SU-DHL-6 (cell line): Measurements from ENCODE around the gene TMPRSS9.
"Not testable (repeated sequence)": the region's sequence is repeated elsewhere in the genome, so short reads cannot be mapped to it uniquely, and the experiment has no call there.

Experiments used
- H2AFZ ChIP-seq: fragments of 200-600 bp; sonication (generic); 2 replicates; pipeline ENCODE4 v1.6.1; 2014; ENCODE audit warnings: low read depth, mild to moderate bottlenecking, moderate library complexity, mixed read lengths, antibody characterized with exemption, low read length; ENCODE audit not compliant: severe bottlenecking
- H3F3A ChIP-seq: fragments of 200-600 bp; shearing (Covaris generic); 2 replicates; pipeline ENCODE4 v1.6.0; 2016; ENCODE audit warnings: antibody characterized with exemption, mild to moderate bottlenecking; ENCODE audit not compliant: insufficient read depth
- H3K27ac ChIP-seq: fragments of 200-600 bp; sonication (generic); 2 replicates; pipeline ENCODE4 v1.5.1; 2016; ENCODE audit warnings: low read depth, mild to moderate bottlenecking, low read length, moderate library complexity, mixed read lengths
- H3K27me3 ChIP-seq: fragments of 200-600 bp; sonication (generic), shearing (Covaris generic); 2 replicates; pipeline ENCODE4 v1.6.0; 2014; ENCODE audit warnings: mild to moderate bottlenecking, low read length
- H3K36me3 ChIP-seq: fragments of 200-600 bp; sonication (generic); 2 replicates; pipeline ENCODE4 v1.6.1; 2014; ENCODE audit warnings: mild to moderate bottlenecking, low read length, mixed read lengths
- H3K4me2 ChIP-seq: fragments of 300-600, 200-600 bp; shearing (Covaris generic), sonication (generic); 2 replicates; pipeline ENCODE4 v1.6.0; 2014; ENCODE audit warnings: low read length, low read depth, mild to moderate bottlenecking; ENCODE audit not compliant: poor library complexity, severe bottlenecking
- H3K4me3 ChIP-seq: fragments of 200-600 bp; sonication (generic); 2 replicates; pipeline ENCODE4 v1.5.1; 2014; ENCODE audit warnings: antibody characterized with exemption, low read length, mild to moderate bottlenecking, mixed read lengths; ENCODE audit not compliant: insufficient read depth, poor library complexity, severe bottlenecking
- H3K79me2 ChIP-seq: fragments of 200-600 bp; sonication (generic); 2 replicates; pipeline ENCODE4 v1.6.1; 2014; ENCODE audit warnings: mild to moderate bottlenecking, low read length, moderate library complexity; ENCODE audit not compliant: insufficient read depth
- H3K9ac ChIP-seq: fragments of 200-600 bp; sonication (generic); 2 replicates; pipeline ENCODE4 v1.7.0; 2014; ENCODE audit warnings: mild to moderate bottlenecking, low read length
- H3K9me2 ChIP-seq: fragments of 200-600 bp; sonication (generic); replicated peaks from 2 replicates; pipeline ENCODE4 v1.6.1; 2014; ENCODE audit warnings: low read length; ENCODE audit not compliant: insufficient read depth
- H3K9me3 ChIP-seq: fragments of 200-600 bp; sonication (generic); 2 replicates; pipeline ENCODE4 v1.6.1; 2014; ENCODE audit warnings: low read length, mixed read lengths; ENCODE audit not compliant: insufficient read depth
- H4K20me1 ChIP-seq: fragments of 200-600 bp; sonication (generic); 2 replicates; pipeline ENCODE4 v1.6.1; 2014; ENCODE audit warnings: low read depth, mild to moderate bottlenecking, antibody characterized with exemption, low read length, moderate library complexity, mixed read lengths
- EZH2phosphoT487 ChIP-seq: fragments of 200-600 bp; sonication (generic), shearing (Covaris generic); conservative IDR thresholded peaks from 2 replicates; pipeline ENCODE4 v1.6.1; 2018; ENCODE audit warnings: mild to moderate bottlenecking, antibody characterized with exemption, low read length, moderate library complexity, mixed read lengths
- TF ChIP-seq, protein P1 (sequence below): fragments of 200-600 bp; sonication (generic); IDR thresholded peaks from one replicate; pipeline ENCODE4 v1.5.1; 2017; ENCODE audit warnings: antibody characterized with exemption, mild to moderate bottlenecking, low read length, moderate library complexity; ENCODE audit not compliant: insufficient read depth, poor library complexity, severe bottlenecking

TMPRSS9 gene

DNA sequence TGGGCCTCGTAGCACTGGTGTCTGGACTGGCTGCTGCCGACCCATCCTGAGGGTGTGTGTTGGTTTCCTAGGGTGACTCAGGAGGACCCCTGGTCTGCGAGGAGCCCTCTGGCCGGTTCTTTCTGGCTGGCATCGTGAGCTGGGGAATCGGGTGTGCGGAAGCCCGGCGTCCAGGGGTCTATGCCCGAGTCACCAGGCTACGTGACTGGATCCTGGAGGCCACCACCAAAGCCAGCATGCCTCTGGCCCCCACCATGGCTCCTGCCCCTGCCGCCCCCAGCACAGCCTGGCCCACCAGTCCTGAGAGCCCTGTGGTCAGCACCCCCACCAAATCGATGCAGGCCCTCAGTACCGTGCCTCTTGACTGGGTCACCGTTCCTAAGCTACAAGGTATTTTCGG, 53.6 kb downstream of the TMPRSS9 start:
- H3K9ac ChIP-seq = no peak overlapping the region
- TF ChIP-seq, protein P1, sequence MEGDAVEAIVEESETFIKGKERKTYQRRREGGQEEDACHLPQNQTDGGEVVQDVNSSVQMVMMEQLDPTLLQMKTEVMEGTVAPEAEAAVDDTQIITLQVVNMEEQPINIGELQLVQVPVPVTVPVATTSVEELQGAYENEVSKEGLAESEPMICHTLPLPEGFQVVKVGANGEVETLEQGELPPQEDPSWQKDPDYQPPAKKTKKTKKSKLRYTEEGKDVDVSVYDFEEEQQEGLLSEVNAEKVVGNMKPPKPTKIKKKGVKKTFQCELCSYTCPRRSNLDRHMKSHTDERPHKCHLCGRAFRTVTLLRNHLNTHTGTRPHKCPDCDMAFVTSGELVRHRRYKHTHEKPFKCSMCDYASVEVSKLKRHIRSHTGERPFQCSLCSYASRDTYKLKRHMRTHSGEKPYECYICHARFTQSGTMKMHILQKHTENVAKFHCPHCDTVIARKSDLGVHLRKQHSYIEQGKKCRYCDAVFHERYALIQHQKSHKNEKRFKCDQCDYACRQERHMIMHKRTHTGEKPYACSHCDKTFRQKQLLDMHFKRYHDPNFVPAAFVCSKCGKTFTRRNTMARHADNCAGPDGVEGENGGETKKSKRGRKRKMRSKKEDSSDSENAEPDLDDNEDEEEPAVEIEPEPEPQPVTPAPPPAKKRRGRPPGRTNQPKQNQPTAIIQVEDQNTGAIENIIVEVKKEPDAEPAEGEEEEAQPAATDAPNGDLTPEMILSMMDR = no peak
- TF ChIP-seq EZH2phosphoT487 = no peak

DNA sequence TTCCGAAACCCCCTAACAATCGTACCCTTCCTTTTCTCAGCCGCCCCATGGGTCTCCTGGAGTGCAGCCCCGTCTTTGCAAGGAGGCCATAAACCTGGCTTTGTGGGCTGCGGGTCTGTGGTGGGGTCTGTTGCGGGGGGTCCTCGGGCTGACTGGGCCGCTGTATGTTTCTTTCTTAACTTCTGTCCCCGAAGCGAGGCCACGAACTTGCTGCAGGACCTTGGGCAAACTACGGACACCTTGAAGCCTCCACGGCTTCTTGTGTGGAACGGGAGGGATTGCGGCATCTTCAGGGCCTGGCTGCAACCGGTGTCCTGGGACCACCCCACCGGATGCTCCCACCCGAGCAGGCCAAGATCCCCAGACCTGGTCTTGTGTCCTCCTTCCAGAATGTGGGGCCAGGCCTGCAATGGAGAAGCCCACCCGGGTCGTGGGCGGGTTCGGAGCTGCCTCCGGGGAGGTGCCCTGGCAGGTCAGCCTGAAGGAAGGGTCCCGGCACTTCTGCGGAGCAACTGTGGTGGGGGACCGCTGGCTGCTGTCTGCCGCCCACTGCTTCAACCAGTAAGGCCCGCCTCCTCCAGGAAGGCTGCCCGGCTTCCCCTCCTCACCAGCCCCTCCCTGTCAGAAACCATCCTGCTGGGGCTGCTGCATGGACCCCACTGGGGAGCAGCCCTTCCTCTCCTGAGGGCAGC, 55.4 kb downstream of the TMPRSS9 start:
- no peaks in the 10 kb centered on the region for H3K9me2 ChIP-seq
- no peak overlapping the region for H3K4me2 ChIP-seq
- no peaks in the 10 kb centered on the region for H3K79me2 ChIP-seq
- no peaks in the 10 kb centered on the region; the same call in 1 of the 2 replicates for H3F3A ChIP-seq
- H2AFZ ChIP-seq = no peak overlapping the region
- no peak overlapping the region for H3K27ac ChIP-seq
- H3K36me3 ChIP-seq = no peaks in the 10 kb centered on the region
- no peaks in the 10 kb centered on the region for H4K20me1 ChIP-seq
- H3K4me3 ChIP-seq = no peak overlapping the region
- no peaks in the 10 kb centered on the region for H3K27me3 ChIP-seq
- H3K9me3 ChIP-seq = no peaks in the 10 kb centered on the region
- no peak overlapping the region for H3K9ac ChIP-seq
- TF ChIP-seq EZH2phosphoT487 = no peak

More for the DNA sequence above, 53.6 kb downstream of the TMPRSS9 start:
- no peaks in the 10 kb centered on the region for H3K79me2 ChIP-seq
- H3K4me2 ChIP-seq = no peak overlapping the region
- H3K9me2 ChIP-seq = no peaks in the 10 kb centered on the region
- H2AFZ ChIP-seq = no peak overlapping the region
- no peak overlapping the region for H3K27ac ChIP-seq
- H4K20me1 ChIP-seq = no peaks in the 10 kb centered on the region
- H3K4me3 ChIP-seq = no peak overlapping the region
- H3K9me3 ChIP-seq = no peaks in the 10 kb centered on the region
- H3K27me3 ChIP-seq = no peaks in the 10 kb centered on the region
- no peaks in the 10 kb centered on the region for H3F3A ChIP-seq
- no peaks in the 10 kb centered on the region for H3K36me3 ChIP-seq

DNA sequence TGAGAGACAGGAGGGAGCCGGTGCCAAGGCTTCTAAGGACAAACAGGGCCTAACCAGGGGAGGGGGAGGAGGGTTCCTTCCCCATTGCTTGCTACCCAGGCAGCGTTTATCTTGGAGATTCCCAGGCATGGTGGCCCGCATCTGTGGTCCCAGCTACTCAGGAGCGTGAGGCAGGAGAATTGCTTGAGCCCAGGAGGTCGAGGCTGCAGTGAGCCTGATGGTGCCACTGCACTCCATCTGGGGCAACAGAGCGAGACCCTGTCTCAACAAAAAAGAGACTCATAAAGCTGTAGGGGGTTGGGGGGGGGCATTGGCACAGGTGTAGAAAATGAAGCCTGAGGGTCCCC, 55.9 kb downstream of the TMPRSS9 start:
- Histone ChIP-seq H3K9me3 (no peaks in the 10 kb centered on the region), H3K27me3 (no peaks in the 10 kb centered on the region), H3K36me3 (no peaks in the 10 kb centered on the region), H3K9me2 (no peaks in the 10 kb centered on the region), H3K4me2 (no peak overlapping the region), H3K9ac (no peak overlapping the region), H3K4me3 (no peak overlapping the region), H2AFZ (no peak overlapping the region), H3K27ac (no peak overlapping the region), H4K20me1 (no peaks in the 10 kb centered on the region), H3K79me2 (no peaks in the 10 kb centered on the region), H3F3A (no peaks in the 10 kb centered on the region; the same call in 1 of the 2 replicates)
- TF ChIP-seq, protein P1 = no peak
- no peak for TF ChIP-seq EZH2phosphoT487

DNA sequence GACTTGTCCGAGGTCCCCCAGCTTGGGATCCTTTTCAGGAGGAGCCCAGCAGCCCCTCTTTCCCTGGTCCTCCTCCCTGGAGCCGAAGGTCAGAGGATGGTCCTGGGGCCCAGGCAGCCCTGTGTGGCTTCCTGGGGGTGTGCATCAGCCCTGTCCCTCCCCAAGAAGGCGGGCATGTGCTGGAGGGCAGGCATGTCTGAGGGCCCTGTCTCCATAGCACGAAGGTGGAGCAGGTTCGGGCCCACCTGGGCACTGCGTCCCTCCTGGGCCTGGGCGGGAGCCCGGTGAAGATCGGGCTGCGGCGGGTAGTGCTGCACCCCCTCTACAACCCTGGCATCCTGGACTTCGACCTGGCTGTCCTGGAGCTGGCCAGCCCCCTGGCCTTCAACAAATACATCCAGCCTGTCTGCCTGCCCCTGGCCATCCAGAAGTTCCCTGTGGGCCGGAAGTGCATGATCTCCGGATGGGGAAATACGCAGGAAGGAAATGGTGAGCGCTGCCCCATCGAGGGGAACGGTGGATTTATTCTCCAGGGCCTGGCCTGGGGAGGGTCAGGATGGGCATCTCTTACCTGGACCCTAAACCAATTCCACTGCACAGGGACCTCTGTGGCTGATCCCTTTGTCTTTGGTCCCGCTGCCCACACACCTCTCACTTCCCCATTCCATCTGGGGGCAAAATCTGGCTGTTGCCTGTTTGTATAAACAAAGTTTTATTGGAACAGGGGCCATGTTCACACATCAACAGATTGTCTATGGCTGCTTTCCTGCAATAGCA, 56.4 kb downstream of the TMPRSS9 start:
- H3K27ac ChIP-seq = no peak overlapping the region
- H3K9me3 ChIP-seq = no peaks in the 10 kb centered on the region
- H3K4me3 ChIP-seq = no peak overlapping the region
- no peak overlapping the region for H3K9ac ChIP-seq
- H3K79me2 ChIP-seq = no peaks in the 10 kb centered on the region
- no peaks in the 10 kb centered on the region for H4K20me1 ChIP-seq
- H3K4me2 ChIP-seq = no peak overlapping the region
- H3K27me3 ChIP-seq = no peaks in the 10 kb centered on the region
- no peak for TF ChIP-seq EZH2phosphoT487
- TF ChIP-seq, protein P1 = no peak
- no peaks in the 10 kb centered on the region for H3K9me2 ChIP-seq
- no peak overlapping the region for H2AFZ ChIP-seq
- no peaks in the 10 kb centered on the region; the same call in 1 of the 2 replicates for H3F3A ChIP-seq
- H3K36me3 ChIP-seq = no peaks in the 10 kb centered on the region

DNA sequence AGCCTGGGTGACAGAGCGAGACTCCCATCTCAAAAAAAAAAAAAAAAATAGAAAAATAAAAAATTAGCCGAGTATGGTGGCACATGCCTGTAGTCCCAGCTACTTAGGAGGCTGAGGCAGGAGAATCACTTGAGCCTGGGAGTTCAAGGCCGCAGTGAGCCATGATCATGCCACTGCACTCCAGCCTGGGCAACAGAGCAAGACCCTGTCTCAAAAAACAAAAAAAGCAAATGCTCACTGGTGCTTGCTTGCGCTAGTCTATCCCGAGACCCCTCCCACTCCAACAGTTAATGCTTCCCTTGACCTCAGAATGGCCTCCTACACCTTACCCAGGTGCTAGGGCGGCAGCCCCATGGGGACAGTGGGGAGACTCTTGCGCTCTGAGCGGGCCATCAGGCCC, 57.4 kb downstream of the TMPRSS9 start:
- not testable (repeated sequence) for H2AFZ ChIP-seq, H3K9ac ChIP-seq, H4K20me1 ChIP-seq, H3K27ac ChIP-seq, H3K9me2 ChIP-seq, H3K79me2 ChIP-seq, H3F3A ChIP-seq, H3K27me3 ChIP-seq, H3K4me2 ChIP-seq, H3K36me3 ChIP-seq, H3K9me3 ChIP-seq, H3K4me3 ChIP-seq
